GM12878 (cell line): ENCODE data around the gene MFNG.

Source experiments
- EP300 ChIP-seq, 2 experiments: fragments of 150-350 bp in 1 of 2; IDR thresholded peaks; 2 replicates each; pipeline ENCODE4 v1.6.1; 2011 to 2012; ENCODE audit warnings: low read depth in 2 of 2, low read length in 2 of 2, borderline replicate concordance in 1 of 2, improper control_type of control experiment in 1 of 2, inconsistent platforms in 1 of 2; ENCODE audit not compliant: control insufficient read depth in 1 of 2
- MXI1 ChIP-seq: fragments of 150-350 bp; IDR thresholded peaks from 2 replicates; pipeline ENCODE4 v1.6.1; 2011; ENCODE audit warnings: low read depth, mild to moderate bottlenecking, inconsistent platforms, low read length, improper control_type of control experiment
- NBN ChIP-seq: fragments of 450-650 bp; IDR thresholded peaks from 2 replicates; pipeline ENCODE4 v1.6.1; 2016
- ZZZ3 ChIP-seq: IDR thresholded peaks from 2 replicates; pipeline ENCODE4 v1.6.1; 2011; ENCODE audit warnings: low read depth; ENCODE audit not compliant: control insufficient read depth, insufficient read length
- TF ChIP-seq, protein P1 (sequence below): fragments of 450-650 bp; IDR thresholded peaks from 2 replicates; pipeline ENCODE4 v1.6.1; 2017; ENCODE audit warnings: borderline replicate concordance
- TF ChIP-seq, protein P2 (sequence below): IDR thresholded peaks from 2 replicates; pipeline ENCODE4 v1.6.1; 2012; ENCODE audit warnings: mild to moderate bottlenecking, low read depth, low read length
- TF ChIP-seq, protein P3 (sequence below), 3 experiments: IDR thresholded peaks in 2 of 3; conservative IDR thresholded peaks in 1 of 3; 2 replicates each; pipeline ENCODE4 v1.5.1; 2011; ENCODE audit warnings: low read depth in 3 of 3, low read length in 3 of 3, mild to moderate bottlenecking in 3 of 3, control low read depth in 2 of 3, moderate library complexity in 2 of 3, inconsistent platforms in 1 of 3, mixed read lengths in 1 of 3; ENCODE audit not compliant: control insufficient read depth in 2 of 3, insufficient read depth in 1 of 3; ENCODE audit errors: extremely low read depth in 1 of 3
- TF ChIP-seq, protein P4 (sequence below): IDR thresholded peaks from 2 replicates; pipeline ENCODE4 v1.6.1; 2011; ENCODE audit warnings: borderline replicate concordance, low read depth, mild to moderate bottlenecking, moderate library complexity, mixed read lengths, low read length; ENCODE audit not compliant: insufficient read depth; ENCODE audit errors: extremely low read length
- TF ChIP-seq, protein P5 (sequence below): IDR thresholded peaks from 2 replicates; pipeline ENCODE4 v1.6.1; 2012; ENCODE audit warnings: low read depth, low read length, improper control_type of control experiment
- TF ChIP-seq, protein P6 (sequence below): IDR thresholded peaks from 2 replicates; pipeline ENCODE4 v1.6.1; 2012; ENCODE audit warnings: low read length, inconsistent platforms

DNA sequence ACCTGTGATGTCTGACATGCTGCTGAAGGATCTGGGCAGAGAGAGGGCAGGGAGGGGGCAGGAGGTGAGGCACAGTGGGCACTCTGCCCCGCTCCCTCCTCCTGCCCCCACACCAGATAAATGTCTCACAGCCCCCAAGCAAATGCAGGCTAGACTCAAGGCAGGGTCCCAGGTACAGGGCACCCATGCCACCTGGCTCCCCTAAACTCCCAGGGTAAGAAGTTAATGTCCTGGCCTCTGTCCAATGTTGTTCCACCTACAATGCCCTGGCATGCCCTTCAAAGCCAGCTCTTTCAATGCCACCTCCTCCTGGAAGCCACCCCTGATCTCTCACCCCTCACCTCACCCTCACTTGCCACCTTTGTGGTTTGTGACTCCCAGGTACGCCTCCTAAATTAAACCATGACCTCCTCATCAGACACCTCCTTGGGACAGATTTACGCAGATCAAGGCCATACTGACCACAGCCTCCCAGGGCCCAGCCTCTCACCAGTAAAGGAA is 17.0 kb upstream of the MFNG start:
- TF ChIP-seq, protein P1, sequence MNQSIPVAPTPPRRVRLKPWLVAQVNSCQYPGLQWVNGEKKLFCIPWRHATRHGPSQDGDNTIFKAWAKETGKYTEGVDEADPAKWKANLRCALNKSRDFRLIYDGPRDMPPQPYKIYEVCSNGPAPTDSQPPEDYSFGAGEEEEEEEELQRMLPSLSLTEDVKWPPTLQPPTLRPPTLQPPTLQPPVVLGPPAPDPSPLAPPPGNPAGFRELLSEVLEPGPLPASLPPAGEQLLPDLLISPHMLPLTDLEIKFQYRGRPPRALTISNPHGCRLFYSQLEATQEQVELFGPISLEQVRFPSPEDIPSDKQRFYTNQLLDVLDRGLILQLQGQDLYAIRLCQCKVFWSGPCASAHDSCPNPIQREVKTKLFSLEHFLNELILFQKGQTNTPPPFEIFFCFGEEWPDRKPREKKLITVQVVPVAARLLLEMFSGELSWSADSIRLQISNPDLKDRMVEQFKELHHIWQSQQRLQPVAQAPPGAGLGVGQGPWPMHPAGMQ, result no peak
- TF ChIP-seq MXI1, result no peak
- TF ChIP-seq, protein P2, sequence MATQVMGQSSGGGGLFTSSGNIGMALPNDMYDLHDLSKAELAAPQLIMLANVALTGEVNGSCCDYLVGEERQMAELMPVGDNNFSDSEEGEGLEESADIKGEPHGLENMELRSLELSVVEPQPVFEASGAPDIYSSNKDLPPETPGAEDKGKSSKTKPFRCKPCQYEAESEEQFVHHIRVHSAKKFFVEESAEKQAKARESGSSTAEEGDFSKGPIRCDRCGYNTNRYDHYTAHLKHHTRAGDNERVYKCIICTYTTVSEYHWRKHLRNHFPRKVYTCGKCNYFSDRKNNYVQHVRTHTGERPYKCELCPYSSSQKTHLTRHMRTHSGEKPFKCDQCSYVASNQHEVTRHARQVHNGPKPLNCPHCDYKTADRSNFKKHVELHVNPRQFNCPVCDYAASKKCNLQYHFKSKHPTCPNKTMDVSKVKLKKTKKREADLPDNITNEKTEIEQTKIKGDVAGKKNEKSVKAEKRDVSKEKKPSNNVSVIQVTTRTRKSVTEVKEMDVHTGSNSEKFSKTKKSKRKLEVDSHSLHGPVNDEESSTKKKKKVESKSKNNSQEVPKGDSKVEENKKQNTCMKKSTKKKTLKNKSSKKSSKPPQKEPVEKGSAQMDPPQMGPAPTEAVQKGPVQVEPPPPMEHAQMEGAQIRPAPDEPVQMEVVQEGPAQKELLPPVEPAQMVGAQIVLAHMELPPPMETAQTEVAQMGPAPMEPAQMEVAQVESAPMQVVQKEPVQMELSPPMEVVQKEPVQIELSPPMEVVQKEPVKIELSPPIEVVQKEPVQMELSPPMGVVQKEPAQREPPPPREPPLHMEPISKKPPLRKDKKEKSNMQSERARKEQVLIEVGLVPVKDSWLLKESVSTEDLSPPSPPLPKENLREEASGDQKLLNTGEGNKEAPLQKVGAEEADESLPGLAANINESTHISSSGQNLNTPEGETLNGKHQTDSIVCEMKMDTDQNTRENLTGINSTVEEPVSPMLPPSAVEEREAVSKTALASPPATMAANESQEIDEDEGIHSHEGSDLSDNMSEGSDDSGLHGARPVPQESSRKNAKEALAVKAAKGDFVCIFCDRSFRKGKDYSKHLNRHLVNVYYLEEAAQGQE, result no peak
- TF ChIP-seq, protein P3, sequence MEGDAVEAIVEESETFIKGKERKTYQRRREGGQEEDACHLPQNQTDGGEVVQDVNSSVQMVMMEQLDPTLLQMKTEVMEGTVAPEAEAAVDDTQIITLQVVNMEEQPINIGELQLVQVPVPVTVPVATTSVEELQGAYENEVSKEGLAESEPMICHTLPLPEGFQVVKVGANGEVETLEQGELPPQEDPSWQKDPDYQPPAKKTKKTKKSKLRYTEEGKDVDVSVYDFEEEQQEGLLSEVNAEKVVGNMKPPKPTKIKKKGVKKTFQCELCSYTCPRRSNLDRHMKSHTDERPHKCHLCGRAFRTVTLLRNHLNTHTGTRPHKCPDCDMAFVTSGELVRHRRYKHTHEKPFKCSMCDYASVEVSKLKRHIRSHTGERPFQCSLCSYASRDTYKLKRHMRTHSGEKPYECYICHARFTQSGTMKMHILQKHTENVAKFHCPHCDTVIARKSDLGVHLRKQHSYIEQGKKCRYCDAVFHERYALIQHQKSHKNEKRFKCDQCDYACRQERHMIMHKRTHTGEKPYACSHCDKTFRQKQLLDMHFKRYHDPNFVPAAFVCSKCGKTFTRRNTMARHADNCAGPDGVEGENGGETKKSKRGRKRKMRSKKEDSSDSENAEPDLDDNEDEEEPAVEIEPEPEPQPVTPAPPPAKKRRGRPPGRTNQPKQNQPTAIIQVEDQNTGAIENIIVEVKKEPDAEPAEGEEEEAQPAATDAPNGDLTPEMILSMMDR (IDR thresholded peaks at IDR 0.05 in 2 of 3, conservative IDR thresholded peaks at IDR 0.05 in 1 of 3; ENCODE audit: control insufficient read depth in 2 of 3, extremely low read depth in 1 of 3, insufficient read depth in 1 of 3, low read depth in 3 of 3, low read length in 3 of 3), result no peak
- TF ChIP-seq, protein P4, sequence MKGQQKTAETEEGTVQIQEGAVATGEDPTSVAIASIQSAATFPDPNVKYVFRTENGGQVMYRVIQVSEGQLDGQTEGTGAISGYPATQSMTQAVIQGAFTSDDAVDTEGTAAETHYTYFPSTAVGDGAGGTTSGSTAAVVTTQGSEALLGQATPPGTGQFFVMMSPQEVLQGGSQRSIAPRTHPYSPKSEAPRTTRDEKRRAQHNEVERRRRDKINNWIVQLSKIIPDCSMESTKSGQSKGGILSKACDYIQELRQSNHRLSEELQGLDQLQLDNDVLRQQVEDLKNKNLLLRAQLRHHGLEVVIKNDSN, result no peak
- TF ChIP-seq, protein P5, sequence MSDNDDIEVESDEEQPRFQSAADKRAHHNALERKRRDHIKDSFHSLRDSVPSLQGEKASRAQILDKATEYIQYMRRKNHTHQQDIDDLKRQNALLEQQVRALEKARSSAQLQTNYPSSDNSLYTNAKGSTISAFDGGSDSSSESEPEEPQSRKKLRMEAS, result no peak
- no peak for TF ChIP-seq EP300 (IDR thresholded peaks at IDR 0.05; ENCODE audit: borderline replicate concordance in 1 of 2, control insufficient read depth in 1 of 2, low read depth in 2 of 2, low read length in 2 of 2)
- TF ChIP-seq NBN, result no peak
- no peak for TF ChIP-seq ZZZ3
- TF ChIP-seq, protein P6, sequence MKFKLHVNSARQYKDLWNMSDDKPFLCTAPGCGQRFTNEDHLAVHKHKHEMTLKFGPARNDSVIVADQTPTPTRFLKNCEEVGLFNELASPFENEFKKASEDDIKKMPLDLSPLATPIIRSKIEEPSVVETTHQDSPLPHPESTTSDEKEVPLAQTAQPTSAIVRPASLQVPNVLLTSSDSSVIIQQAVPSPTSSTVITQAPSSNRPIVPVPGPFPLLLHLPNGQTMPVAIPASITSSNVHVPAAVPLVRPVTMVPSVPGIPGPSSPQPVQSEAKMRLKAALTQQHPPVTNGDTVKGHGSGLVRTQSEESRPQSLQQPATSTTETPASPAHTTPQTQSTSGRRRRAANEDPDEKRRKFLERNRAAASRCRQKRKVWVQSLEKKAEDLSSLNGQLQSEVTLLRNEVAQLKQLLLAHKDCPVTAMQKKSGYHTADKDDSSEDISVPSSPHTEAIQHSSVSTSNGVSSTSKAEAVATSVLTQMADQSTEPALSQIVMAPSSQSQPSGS, result no peak
